GM12892 (cell line): ENCODE results near the gene DDX17.

Experiments
- POLR2A ChIP-seq: IDR thresholded peaks from 2 replicates; pipeline ENCODE4 v1.6.1; 2011; ENCODE audit warnings: low read depth, low read length, control low read depth
- POLR2AphosphoS5 ChIP-seq: IDR thresholded peaks from 2 replicates; pipeline ENCODE4 v1.6.1; 2011; ENCODE audit warnings: low read depth, low read length, control low read depth
- TAF1 ChIP-seq: IDR thresholded peaks from 2 replicates; pipeline ENCODE4 v1.6.1; 2011; ENCODE audit warnings: low read depth, mild to moderate bottlenecking, control low read depth, low read length, borderline replicate concordance

DNA sequence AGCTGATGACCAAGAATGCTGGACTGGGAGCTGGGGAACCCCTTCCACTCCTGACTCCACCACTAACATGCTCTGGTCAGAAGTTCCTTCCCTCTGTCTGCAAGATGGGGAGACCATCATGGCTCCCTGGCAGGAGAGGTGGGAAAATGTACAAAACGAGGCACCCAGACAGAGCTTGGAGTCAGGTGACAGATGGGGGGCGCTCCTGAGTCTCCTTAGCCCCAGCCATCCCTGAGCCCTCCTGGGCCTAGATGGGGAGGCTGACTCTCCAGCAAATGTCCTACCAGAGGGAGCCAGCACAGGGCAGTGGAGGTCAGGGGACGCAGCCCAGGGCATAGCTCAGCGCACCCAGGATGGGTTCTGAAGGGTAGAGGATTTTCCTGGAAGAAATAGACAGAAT is 71.1 kb downstream of the DDX17 start:
- TF ChIP-seq POLR2AphosphoS5 = no peak
- no peak for TF ChIP-seq TAF1
- TF ChIP-seq POLR2A = no peak
